GM19467 (cell line): ENCODE data around the gene LAG3.

Experiments used
- ATAC-seq: cut with Tn5 transposase; IDR thresholded peaks from one replicate; pipeline ENCODE4 v1.9.1; 2021; ENCODE audit warnings: mild to moderate bottlenecking, moderate library complexity; ENCODE audit not compliant: unreplicated experiment

The LAG3 gene

GRCh38 chr12:6771091-6771495 lies 1.2 kb upstream of the LAG3 start:
- no peak for ATAC-seq

GRCh38 chr12:6771509-6772330 lies 600 bp upstream of the LAG3 start:
- ATAC-seq: no peak

GRCh38 chr12:6772726-6773589 lies 638 bp downstream of the LAG3 start:
- no peak for ATAC-seq

- ATAC-seq: no peak
Measured at GRCh38 chr12:6773590-6774351, 1.5 kb downstream of the LAG3 start.

- no peak for ATAC-seq
Measured at GRCh38 chr12:6774499-6775062, 2.3 kb downstream of the LAG3 start.

GRCh38 chr12:6775185-6776174 lies 3.2 kb downstream of the LAG3 start:
- no peak for ATAC-seq

GRCh38 chr12:6777386-6777785 lies 5.1 kb downstream of the LAG3 start:
- no peak for ATAC-seq

- ATAC-seq: no peak
Measured at GRCh38 chr12:6778217-6778573, 5.9 kb downstream of the LAG3 start.

- peak; percentile 79 for ATAC-seq
Measured at GRCh38 chr12:6778574-6779550, 6.5 kb downstream of the LAG3 start.

GRCh38 chr12:6779708-6780432 lies 7.5 kb downstream of the LAG3 start:
- no peak for ATAC-seq

GRCh38 chr12:6780573-6780972 lies 8.3 kb downstream of the LAG3 start:
- ATAC-seq: no peak

GRCh38 chr12:6782119-6782518 lies 9.8 kb downstream of the LAG3 start:
- ATAC-seq: no peak

- no peak for ATAC-seq
Measured at GRCh38 chr12:6782850-6783566, 10.7 kb downstream of the LAG3 start.

- no peak for ATAC-seq
Measured at GRCh38 chr12:6783828-6784227, 11.5 kb downstream of the LAG3 start.

GRCh38 chr12:6784296-6784695 lies 12.0 kb downstream of the LAG3 start:
- ATAC-seq: no peak

GRCh38 chr12:6784761-6785160 lies 12.4 kb downstream of the LAG3 start:
- ATAC-seq: no peak

GRCh38 chr12:6786416-6787094 lies 14.2 kb downstream of the LAG3 start:
- ATAC-seq: no peak
